HUES48 (cell line): ENCODE data around the gene CREB3L4.

Experiments used
- H3K27ac ChIP-seq: one replicate; pipeline ENCODE4 v1.7.0; 2013; ENCODE audit warnings: low read depth, low read length, inconsistent platforms
- H3K27me3 ChIP-seq: 2 replicates; pipeline ENCODE4 v1.6.1; 2013; ENCODE audit warnings: mild to moderate bottlenecking, low read length; ENCODE audit not compliant: control insufficient read depth, insufficient read depth
- H3K36me3 ChIP-seq: 2 replicates; pipeline ENCODE4 v1.6.1; 2013; ENCODE audit warnings: low read length; ENCODE audit not compliant: control insufficient read depth, insufficient read depth
- H3K4me1 ChIP-seq: 2 replicates; pipeline ENCODE4 v1.6.1; 2013; ENCODE audit warnings: mild to moderate bottlenecking, low read length; ENCODE audit not compliant: control insufficient read depth, insufficient read depth
- H3K4me3 ChIP-seq: 2 replicates; pipeline ENCODE4 v1.5.1; 2013; ENCODE audit warnings: mild to moderate bottlenecking, low read depth, low read length
- H3K9ac ChIP-seq: 2 replicates; pipeline ENCODE4 v1.6.1; 2013; ENCODE audit warnings: mild to moderate bottlenecking, low read depth, low read length, moderate library complexity
- H3K9me3 ChIP-seq: 2 replicates; pipeline ENCODE4 v1.6.1; 2013; ENCODE audit warnings: low read length; ENCODE audit not compliant: control insufficient read depth, insufficient read depth

The CREB3L4 gene

DNA sequence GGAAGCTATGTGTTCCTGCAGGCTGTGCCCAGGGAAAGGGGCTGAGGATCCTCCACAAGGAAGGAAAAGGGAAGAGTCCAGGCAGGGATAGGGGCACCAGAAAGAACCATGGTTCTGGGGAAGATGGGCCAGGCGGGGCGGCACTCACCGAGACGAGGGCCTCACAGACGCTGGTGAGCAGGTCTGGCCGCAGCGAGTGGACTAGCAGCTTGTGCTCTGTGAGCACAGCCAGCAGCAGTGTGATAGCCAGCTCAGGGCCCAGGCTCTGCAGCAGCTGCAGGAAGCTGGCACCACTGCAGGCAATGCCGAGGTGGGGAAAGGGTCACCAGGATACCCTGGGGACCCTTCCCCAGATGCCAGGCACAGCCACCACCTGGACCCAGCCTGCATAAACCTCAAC, 26.9 kb upstream of the CREB3L4 start:
- Histone ChIP-seq H3K36me3 (peaks cover 70% of the 10 kb centered on the region), H3K4me1 (0 out of 2 replicates have a peak, but pooled peaks cover 6% of the 10 kb centered on the region), H3K9me3 (no peaks in the 10 kb centered on the region), H3K27me3 (no peaks in the 10 kb centered on the region), H3K27ac (no peak overlapping the region), H3K9ac (no peak overlapping the region), H3K4me3 (no peak overlapping the region)

- Histone ChIP-seq H3K27me3 (no peaks in the 10 kb centered on the region), H3K4me3 (no peak overlapping the region), H3K4me1 (peaks cover 10% of the 10 kb centered on the region; the same call in 1 of the 2 replicates), H3K36me3 (peaks cover 58% of the 10 kb centered on the region), H3K9me3 (no peaks in the 10 kb centered on the region), H3K9ac (no peak overlapping the region), H3K27ac (no peak overlapping the region)
Measured at GRCh38 chr1:153941826-153942725, 25.6 kb upstream of the CREB3L4 start.

- peaks cover 58% of the 10 kb centered on the region for H3K36me3 ChIP-seq
- H3K27me3 ChIP-seq = no peaks in the 10 kb centered on the region
- no peak overlapping the region for H3K4me3 ChIP-seq
- H3K9me3 ChIP-seq = no peaks in the 10 kb centered on the region
- peaks cover 10% of the 10 kb centered on the region; the same call in 1 of the 2 replicates for H3K4me1 ChIP-seq
- H3K27ac ChIP-seq = no peak overlapping the region
- H3K9ac ChIP-seq = no peak overlapping the region
Measured at GRCh38 chr1:153942766-153943549, 24.7 kb upstream of the CREB3L4 start.

DNA sequence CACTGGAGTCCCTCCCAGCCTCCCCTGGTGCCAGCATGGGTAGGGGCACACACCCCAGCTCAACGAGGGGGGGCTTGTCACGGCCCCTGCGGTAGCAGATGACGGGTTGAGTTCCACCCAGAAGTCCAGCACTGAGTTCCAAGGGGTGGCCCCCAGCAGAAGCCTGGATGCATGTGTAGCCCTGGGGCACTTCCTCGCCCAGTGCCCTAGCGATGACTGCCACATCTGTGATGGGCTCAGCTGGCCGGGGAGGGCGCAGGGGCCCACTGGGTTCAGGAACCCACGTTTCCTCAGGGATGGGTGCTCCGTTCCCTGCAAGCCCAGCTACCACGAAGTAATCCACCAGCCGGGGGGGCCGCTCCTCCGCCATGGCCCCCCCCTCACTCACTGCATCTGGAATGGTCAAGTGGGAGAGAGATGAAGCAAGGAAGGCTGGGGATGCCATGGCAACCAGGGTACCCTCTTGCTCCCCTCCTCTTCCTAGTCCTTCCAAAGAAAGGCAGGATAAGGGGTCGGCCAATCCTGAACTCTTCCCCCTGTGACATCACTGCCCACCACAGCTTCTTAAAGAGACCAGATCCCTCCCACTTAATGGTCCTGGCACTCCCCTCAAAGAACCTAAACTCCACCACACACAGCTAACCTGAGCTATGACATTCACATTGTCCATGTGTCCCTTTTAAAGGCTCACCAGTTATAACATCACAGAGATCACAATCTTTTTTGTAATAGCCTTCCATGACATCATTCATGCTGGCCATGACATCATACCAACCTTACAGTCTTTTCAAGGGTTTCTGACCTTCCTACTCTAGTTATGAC, 23.5 kb upstream of the CREB3L4 start:
- peaks cover 64% of the 10 kb centered on the region for H3K36me3 ChIP-seq
- no peaks in the 10 kb centered on the region for H3K27me3 ChIP-seq
- no peak overlapping the region for H3K4me3 ChIP-seq
- H3K27ac ChIP-seq = no peak overlapping the region
- H3K9ac ChIP-seq = no peak overlapping the region
- H3K4me1 ChIP-seq = peaks cover 10% of the 10 kb centered on the region; the same call in 1 of the 2 replicates
- H3K9me3 ChIP-seq = no peaks in the 10 kb centered on the region

DNA sequence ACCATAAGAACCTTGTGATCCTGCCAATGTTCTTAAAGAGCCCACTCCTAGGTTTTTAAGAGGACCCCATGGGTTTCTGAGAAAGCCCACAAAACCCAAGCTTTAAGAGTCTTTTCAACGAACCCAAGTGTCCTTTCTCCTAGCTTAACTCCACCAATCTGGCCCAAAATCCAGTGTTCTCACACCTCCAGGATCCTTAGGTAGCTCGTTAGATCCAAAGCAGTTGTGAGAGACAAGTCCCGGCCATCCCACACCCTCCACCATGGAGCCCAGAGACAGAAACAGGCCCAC, 22.9 kb upstream of the CREB3L4 start:
- Histone ChIP-seq H3K4me3 (peak overlapping the region; percentile 75; the same call in 1 of the 2 replicates), H3K4me1 (peaks cover 10% of the 10 kb centered on the region; the same call in 1 of the 2 replicates), H3K36me3 (peaks cover 59% of the 10 kb centered on the region), H3K9me3 (no peaks in the 10 kb centered on the region), H3K27ac (no peak overlapping the region), H3K9ac (no peak overlapping the region), H3K27me3 (no peaks in the 10 kb centered on the region)

DNA sequence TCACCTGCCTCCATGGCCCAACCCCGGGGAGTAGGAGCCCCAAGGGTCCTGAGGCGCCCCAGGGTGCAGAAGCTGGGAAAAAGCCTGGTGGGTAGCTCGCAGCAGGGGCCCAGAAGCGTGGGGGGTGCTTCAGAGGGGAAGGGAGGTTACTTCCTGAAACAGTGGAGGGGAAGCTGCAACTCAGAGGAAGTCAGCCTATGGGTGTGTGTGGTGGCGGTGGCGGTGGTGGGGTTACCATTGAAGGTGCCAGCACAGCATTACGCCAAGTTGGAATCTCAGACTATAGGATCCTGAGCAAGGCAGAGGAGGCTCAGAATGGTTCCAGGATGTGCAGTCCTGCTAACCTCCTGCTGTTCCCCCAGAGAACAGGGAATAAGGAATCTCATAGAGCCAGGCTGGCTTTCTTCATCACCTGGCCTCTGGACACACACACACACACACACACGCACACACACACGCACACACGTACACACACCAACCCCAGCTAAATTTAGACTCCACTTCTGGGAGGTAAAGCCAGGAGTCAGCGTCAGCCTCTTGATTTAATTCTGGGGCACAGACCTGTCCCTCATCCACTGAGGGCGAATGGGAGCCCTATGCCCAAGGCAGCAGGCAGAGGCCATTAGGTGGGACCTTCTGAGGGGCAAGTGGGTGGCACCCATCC, 22.4 kb upstream of the CREB3L4 start:
- peak overlapping the region; percentile 59 for H3K27ac ChIP-seq
- H3K9ac ChIP-seq = peak overlapping the region; percentile 86; the same call in 1 of the 2 replicates
- peak overlapping the region; percentile 75 for H3K4me3 ChIP-seq
- H3K9me3 ChIP-seq = no peaks in the 10 kb centered on the region
- H3K27me3 ChIP-seq = no peaks in the 10 kb centered on the region
- peaks cover 10% of the 10 kb centered on the region; the same call in 1 of the 2 replicates for H3K4me1 ChIP-seq
- peaks cover 58% of the 10 kb centered on the region for H3K36me3 ChIP-seq

- H3K9ac ChIP-seq = peak overlapping the region; percentile 86
- peaks cover 10% of the 10 kb centered on the region; the same call in 1 of the 2 replicates for H3K4me1 ChIP-seq
- peak overlapping the region; percentile 75 for H3K4me3 ChIP-seq
- H3K27me3 ChIP-seq = no peaks in the 10 kb centered on the region
- no peaks in the 10 kb centered on the region for H3K9me3 ChIP-seq
- peak overlapping the region; percentile 59 for H3K27ac ChIP-seq
- peaks cover 59% of the 10 kb centered on the region for H3K36me3 ChIP-seq
Measured at GRCh38 chr1:153945795-153946621, 21.7 kb upstream of the CREB3L4 start.

GRCh38 chr1:153946622-153947241, 21.0 kb upstream of the CREB3L4 start, which contains the start of gene DENND4B:
TSS of gene DENND4B (minus strand) at chr1:153946718. CDS start at chr1:153944374, 2,344 bp downstream.
- H3K9ac ChIP-seq = peak within 1 kb of the TSS; percentile 86
- no peaks in the 10 kb centered on the region for H3K27me3 ChIP-seq
- H3K27ac ChIP-seq = peak within 1 kb of the TSS; percentile 65
- no peaks in the 10 kb centered on the region for H3K9me3 ChIP-seq
- H3K4me3 ChIP-seq = peak within 1 kb of the TSS; percentile 75
- H3K36me3 ChIP-seq = peaks cover 60% of the 10 kb centered on the region
- H3K4me1 ChIP-seq = peaks cover 10% of the 10 kb centered on the region; the same call in 1 of the 2 replicates

DNA sequence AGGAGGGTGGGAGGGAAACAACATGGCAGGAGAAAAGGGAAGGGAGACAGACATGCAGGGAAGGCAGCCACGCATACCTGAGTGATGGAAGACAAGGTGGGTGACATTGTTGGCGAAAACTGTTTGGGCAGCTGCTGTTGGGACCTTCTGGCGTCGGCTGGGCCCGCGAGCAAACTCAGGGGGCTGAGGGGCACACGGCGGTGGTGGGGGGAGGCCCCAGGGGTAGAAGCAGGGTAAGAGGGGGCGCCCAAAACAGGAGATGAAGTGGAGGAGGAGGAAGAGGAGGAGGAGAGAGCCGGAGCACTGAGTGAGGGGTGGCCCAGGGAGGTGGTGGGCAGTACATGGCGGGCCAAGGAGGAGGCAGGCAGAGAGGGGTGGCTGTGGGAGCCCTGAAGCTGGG, 16.5 kb upstream of the CREB3L4 start:
- peaks cover 70% of the 10 kb centered on the region for H3K36me3 ChIP-seq
- no peaks in the 10 kb centered on the region for H3K27me3 ChIP-seq
- H3K4me1 ChIP-seq = peaks cover 4% of the 10 kb centered on the region; the same call in 1 of the 2 replicates
- no peaks in the 10 kb centered on the region for H3K9me3 ChIP-seq
- no peak overlapping the region for H3K4me3 ChIP-seq
- H3K27ac ChIP-seq = no peak overlapping the region
- no peak overlapping the region for H3K9ac ChIP-seq
